Fibroblast of skin of right biceps (primary cell): Measurements from ENCODE around the gene TMEM101.
A peak's percentile ranks its signal among the peaks of the same experiment; 100 is the strongest.
"Not testable (repeated sequence)": the region's sequence is repeated elsewhere in the genome, so short reads cannot be mapped to it uniquely, and the experiment has no call there.

Experiments used
- DNase-seq: peaks from one replicate; pipeline ENCODE4 v3.0.0-alpha.2; 2013

TMEM101 gene

DNA sequence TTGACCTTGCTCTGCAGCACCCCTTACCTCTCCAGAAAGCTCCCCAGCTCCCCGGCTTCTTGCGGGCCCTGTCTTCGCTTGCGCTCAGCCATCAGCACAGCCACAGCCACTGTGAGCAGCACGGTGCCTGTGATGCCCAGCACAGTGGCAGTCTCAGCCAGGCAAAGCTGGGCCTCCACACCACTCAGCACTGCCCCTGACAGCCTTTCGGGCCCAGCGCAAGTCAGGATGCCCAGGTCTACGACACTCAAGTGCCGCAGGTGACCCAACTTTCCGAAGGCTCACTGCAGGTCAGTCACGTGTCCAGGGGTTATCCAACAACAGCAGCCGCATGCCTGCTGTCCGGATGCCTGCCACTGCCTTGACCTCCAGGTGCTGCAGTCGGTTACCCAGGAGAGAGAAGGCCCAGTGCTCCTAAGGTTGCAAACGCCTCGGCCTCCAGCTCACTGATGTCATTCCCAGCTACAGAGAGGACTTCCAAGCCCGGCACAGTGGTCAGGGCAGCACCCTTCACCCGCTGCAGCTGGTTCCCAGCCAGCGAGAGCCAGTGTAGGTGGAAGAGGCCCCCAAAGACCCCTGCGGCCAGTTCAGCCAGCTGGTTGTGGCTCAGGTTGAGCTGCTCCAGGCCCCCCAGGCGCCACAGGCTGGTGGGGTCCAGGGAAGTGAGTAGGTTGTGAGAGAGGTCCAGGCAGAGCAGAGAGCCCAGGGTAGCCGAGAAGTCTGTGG, 8.9 kb upstream of the TMEM101 start:
- DNase-seq = no peak

DNA sequence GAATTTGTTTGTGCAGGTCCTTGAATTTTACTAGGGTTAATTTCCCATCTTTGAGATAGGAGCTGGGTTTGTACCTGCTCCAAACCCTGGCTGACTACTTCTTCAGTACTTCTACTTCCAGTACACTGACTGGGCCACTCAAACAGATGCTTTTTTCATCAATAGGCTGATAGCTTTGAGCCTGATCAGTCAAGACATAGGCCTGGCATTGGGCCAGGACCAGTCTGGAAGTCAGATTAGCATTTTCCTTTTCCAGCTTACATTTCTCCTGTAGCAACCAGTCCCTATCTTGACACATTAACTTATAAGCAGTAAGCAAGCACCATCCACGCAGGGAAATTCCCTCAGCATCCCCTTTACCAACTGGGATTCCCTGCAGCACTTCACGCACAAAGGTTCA, 7.5 kb upstream of the TMEM101 start:
- no peak for DNase-seq

DNA sequence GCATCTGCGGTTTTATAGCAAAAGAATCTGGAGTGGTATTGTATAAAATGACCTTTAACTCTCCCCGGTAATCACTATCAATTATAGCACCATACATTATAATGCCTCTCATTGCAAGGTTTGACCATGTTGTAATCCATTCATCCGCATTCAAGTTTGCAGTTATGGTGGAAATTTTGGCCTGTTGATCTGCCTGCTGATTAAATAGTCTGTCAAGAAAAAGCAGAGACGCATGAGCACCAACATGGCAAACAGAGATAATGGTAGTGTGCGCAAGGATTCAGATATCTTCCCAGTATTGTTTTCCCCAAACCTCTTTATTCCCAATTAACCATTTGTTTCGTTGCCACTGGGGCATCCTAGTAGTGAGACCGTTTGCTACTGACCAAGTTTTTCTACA, 6.5 kb upstream of the TMEM101 start:
- DNase-seq = not testable (repeated sequence)

DNA sequence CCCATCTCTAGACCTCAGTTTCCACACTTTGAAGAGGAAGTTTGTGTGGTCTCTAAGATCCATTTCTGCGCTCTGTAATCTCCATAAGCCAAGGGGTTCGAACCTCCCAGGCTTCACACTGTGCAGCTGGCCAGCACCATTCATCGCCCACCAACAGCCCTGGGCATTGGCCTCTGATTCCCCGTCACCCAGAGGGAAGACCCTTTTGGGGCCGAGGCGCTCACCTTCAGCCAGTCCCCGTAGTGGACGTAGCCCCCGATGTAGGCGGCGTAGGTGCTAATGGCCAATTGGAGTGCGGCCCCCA, 678 bp downstream of the TMEM101 start:
- DNase-seq = no peak

DNA sequence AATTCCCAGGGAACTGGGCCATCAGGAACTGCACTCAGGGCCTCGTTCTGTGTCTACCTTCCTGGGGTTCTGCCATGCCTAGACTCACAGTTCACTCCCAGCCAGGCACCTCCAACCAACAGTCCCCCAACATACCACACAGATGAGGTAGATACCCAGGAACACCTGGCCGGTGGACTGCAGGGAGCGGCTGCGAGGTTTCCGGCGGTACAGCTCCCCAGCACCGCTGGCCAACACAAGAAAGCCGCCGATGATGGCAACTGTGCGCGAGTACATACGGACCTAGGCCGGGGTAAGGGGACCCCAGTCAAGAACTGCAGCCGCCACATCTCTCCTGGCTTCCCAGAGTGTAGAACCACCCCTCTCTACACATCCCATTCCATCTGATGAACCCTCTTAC, 1.9 kb downstream of the TMEM101 start:
- DNase-seq = no peak

DNA sequence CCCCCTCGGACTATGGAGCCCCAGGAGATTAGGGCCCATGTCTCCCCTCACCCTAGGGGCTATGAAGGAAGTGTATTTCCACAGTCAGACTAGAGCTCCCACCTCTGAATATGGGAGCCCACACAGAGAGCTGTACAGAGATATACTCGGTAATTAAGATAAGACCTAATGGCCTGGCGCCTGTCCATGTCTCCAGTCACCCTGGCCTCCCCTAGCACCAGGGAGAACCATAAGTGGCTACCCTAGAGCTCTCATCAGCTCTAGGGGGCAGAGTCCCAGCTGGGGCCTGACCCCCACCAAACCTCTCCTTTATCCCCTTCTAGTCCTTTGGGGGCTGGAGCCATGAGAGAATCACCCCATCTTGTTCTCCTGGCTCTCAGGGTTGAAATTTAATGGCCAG, 2.4 kb downstream of the TMEM101 start:
- no peak for DNase-seq

DNA sequence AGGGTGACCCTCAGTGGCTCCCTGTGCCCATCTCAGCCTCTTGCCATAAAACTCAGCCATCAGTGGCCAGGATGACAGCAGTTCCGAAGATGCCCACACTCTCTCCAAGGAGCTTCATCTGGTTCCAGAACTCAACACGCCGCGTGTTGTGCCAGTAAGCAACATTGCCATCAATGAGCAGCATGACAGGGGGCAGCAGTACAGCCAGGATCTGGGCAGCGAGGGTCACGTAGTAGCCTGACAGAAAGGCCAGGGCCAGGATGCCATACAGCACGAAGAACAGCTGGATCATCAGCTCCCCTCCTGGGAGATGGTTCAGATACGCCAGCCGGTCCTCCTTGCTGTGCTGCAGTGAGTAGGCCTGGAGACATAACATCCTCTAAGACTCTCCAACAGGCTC, 2.9 kb downstream of the TMEM101 start:
- DNase-seq = no peak

DNA sequence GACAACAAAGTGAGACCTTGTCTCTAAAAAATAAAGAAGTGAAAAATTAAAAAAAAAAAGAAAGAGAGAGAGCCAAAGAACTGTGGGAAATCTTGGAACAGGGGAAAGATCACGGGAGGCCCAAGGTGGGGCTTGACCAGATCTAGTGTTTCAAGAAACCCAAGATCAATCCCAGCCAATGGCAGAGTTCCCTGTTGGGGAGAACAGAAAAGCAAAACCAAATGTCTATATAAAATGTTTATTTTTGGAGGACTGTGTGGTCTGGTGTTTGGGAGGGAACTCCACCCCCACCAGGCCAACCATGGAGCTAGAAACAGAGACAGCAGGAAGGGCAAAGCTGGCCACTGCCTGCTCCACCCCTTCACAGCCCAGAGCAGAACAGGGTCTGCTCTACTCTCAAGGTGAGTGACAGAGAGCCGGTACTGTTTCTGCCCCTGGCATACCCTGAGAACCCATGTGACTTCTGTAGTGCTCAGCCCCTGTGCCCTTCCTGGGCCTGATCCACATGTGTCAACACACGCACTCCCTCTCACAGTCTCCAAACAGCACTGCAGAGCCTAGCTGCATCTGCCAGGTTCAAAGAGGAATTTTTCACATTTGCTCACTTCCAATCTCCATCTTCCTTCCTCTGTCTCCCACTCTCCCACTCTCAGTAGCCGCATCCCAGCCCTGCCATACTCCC, 3.7 kb downstream of the TMEM101 start:
- no peak for DNase-seq

DNA sequence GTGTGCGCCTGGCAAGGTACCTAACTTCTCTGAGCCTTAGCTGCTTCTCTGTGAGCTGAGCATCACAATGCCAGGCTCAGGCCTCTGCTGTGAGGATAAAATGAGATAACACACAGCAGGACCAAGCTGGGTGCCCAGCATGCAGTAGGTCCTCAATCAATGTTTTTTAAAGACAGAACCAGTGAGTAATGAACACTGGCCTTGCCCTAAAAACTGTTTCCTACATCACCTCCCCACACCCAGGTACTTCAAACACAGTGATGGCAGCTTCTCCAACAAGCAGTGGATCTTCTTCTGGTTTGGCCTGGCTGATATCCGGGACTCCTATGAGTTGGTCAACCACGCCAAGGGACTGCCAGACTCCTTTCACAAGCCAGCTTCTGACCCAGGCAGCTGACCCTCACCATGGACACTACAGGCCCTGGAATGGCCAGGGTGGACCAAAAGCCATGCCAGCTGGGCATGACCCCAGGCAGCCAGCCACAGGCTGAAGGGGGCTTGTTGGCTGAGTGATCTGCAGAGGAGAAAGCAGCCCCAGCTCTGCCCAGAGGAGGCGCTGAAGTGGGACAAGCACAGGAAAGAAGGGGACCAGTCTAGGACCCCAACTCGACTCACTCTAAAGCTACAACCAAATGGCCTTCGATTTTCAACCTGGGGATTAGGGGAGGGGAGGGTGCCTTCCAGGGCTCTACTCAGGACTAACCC, 6.4 kb downstream of the TMEM101 start:
- DNase-seq = no peak

DNA sequence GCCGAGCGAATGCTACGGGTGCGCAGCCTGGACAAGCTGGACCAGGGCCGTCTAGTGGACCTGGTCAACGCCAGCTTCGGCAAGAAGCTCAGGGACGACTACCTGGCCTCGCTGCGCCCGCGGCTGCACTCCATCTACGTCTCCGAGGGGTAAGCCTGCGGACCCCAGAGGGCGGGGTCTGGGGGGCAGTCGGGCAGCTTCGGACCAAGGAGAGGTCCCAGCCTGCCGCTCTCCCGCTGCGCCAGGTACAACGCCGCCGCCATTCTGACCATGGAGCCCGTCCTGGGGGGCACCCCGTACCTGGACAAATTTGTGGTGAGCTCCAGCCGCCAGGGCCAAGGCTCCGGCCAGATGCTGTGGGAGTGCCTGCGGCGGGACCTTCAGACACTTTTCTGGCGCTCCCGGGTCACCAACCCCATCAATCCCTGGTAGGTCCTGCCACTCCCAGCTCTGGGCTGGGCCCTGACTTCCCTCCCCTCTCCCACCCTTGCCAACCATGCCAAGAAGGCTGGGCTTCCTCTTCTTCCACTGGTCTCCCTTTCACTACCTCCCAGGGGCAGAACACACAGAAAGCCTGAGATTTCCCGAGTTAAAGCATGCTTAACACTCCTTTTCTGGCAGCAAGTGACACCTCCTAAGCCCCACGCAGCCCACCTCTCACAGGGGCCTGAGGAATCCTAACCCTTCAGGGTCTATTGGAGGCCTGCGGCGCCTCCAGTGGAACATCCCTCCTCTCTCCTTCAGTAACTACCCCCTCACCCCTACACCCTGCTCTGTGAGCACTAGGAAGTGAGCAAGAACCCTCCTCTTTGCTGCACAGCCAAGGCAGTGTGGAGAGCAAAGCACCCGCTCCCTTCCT, 7.2 kb downstream of the TMEM101 start:
- DNase-seq = no peak

DNA sequence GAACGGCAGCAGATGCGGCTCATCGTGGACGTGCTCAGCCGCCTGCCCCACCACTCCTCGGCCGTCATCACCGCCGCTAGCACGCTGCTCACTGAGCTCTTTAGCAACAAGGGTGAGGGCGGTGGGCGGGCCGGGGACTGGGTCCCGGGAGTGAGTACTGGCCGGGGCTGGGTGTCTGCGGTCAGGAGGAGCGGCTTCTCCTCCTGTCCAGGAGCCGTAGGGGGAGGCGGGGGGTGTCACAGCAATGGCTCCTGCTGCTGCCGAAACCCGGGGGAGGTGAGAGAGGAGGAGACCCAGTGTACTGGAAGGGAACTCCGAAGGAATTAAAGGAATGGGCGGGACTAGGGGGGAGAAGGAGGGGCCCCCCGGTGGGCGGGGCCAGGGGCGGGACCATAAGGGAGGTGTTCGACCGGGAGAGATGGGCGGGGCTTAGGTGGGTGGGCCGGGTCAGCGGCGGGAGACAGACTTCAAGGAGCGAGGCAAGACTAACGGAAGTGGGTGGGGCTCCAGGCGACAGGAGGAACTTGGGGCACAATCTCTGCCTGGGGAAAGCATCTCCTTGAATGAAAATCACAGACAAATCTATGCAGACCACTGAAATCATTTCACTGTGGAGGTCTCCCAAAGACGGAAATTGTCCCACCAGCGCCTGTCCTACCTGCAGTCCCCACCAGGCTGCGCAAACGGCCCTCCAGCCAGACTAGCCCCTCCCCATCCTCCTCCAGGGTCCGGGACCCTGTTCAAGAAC, 8.0 kb downstream of the TMEM101 start:
- peak; percentile 96 for DNase-seq

DNA sequence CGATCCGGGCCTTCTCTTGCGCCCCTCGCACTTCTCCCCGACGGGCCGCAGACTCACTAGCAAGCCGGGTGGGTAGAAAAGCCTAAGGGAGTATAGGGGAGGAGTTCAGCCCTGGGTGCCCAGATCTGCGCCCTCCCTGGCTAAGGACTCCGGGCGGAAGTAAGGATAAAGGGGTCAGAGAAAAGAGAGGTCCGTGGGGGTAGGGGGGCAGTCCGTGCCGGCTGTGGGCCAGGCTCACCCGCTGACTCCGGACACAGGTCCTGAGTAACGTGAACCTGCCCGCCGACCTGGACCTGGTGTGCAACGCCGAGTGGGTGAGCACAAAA, 8.5 kb downstream of the TMEM101 start:
- DNase-seq = no peak

DNA sequence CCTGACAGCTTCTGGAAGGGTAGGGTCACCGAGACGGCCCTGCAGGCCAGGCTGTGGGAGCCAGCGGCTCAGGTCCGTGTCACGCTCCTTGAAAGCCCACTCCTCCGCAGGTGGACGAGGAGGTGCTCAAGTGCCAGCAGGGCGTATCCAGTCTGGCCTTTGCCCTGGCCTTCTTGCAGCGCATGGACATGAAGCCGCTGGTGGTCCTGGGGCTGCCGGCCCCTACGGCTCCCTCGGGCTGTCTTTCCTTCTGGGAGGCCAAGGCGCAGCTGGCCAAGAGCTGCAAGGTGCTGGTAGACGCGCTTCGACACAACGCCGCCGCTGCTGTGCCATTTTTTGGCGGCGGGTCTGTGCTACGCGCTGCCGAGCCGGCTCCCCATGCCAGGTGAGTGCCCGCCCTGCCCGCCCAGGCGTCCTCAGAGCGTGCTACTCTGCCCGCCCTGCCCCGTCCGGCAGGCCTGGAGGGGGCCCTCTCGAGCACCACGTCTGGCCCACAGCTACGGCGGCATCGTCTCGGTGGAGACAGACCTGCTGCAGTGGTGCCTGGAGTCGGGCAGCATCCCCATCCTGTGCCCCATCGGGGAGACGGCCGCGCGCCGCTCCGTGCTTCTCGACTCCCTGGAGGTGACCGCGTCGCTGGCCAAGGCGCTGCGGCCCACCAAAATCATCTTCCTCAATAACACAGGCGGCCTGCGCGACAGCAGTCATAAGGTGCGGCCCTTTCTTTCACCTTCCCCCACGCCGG, 9.1 kb downstream of the TMEM101 start:
- no peak for DNase-seq

DNA sequence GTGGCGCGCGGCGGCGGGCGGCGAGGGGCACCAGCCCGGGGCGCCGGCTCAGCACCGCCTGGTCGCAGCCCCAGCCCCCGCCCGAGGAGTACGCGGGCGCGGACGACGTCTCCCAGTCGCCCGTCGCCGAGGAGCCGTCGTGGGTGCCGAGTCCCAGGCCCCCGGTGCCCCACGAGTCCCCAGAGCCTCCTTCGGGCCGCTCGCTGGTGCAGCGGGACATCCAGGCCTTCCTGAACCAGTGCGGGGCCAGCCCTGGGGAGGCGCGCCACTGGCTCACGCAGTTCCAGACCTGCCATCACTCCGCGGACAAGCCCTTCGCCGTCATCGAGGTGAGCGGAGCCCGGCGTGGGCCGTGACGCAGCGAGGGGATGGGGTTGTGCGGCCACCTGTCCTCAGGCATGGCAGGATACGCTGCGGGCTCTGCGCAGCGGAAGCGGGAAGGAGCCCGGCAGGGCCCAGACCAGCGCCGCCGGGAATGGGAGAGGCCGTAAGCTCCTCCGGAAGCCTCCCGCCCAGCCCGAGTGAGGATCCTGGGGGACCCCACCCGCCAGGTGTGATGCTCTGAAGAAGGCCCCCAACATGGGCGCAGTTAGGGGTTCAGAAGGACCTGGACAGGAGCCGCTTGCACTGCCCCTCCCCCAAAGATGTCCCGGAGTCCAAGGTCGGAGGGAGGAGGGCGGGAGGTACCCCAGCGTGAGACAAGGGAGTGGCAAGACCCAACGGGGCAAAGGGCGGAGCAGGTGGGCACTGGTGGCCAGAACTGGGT, 9.8 kb downstream of the TMEM101 start:
- no peak for DNase-seq

DNA sequence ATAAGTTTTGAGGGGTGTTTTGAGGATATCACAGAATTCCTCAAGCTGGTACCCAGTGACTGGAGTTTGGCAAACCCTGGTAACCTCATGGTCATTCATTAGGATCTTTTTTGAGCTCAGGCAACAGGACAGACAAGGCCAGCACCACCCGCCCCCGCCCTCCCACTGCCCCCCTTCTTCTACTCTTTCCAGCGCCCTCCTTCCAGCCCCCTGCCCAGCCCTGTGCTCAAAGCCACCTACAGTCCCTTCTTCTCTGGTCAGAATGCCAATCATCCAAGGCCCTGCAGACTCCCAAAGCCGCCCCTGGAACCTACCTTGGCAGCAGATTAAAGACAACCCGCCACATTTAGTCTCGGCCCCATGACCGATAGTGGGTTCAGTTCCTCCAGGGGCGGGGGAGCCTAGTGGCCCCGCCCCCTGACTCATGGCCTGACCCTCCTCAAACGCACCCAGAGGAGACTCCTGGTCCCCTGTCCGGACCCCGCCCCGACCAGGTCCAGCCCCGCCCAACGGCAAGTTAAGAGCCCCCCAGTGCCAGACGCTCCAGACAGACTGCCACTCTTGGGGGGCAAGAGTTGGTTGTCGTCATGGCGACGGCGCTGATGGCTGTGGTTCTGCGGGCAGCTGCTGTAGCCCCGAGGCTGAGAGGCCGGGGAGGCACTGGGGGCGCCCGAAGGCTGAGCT, 10.5 kb downstream of the TMEM101 start, which contains the start of gene NAGS:
NAGS (plus strand) TSS at position 546 of the 684 bp plus-strand sequence; CDS start at position 588, 42 bp downstream.
- no peak for DNase-seq

DNA sequence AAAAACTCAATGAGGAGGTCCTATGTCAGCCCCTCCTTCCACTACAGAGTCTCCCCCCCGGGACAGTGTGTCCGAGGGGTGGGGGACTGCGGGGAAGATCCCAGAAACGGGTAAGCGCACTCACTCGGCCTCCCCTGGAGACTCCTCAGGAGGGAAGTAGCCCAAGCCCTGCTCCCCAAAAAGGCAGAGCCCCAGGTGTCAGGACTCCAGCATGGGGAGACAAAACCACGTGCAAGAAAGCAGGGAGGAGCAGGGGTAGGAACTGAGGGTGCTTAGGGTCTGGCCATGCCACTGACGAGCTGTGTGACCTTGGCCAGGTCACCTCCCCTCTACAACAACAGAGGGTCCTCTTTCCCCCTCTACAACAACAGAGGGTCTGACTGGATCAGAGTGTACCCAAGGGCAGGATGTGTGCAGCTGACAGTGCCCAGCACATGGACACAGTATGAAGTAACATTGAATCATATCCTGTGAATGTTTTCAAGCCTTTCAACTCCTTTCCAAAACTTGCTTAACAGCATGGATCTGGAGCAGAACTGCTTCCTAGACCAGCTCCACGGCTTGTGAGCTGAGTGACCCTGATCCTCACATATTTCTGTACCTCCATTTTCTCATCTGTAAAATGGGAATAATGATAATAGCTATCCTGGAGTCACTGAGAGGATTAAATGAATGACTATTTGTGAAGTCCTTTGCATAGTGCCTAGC, 12.5 kb downstream of the TMEM101 start:
- DNase-seq = peak; percentile 83

DNA sequence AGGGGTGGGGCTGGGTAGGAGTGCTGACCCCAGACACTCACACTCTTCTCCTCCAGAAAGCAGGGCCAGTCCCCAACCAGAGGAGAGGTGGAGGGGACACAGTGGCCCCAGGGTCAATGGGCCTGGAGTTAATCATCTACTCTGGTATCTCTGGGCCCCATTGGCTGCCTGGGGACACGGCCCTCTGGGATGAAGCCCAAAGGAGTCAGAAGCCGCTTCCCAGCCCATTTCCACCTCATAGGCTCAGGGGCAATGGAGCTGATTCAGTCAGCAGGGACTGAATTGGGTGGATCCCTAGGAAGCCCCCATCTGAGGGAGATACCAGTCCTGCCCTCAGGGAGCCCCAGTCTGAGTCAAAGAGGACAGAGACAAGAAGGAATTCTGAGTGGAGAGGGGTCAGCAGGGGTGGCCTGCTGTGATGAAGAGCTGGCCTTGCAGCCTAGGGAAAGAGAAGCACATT, 13.3 kb downstream of the TMEM101 start:
- DNase-seq = no peak

DNA sequence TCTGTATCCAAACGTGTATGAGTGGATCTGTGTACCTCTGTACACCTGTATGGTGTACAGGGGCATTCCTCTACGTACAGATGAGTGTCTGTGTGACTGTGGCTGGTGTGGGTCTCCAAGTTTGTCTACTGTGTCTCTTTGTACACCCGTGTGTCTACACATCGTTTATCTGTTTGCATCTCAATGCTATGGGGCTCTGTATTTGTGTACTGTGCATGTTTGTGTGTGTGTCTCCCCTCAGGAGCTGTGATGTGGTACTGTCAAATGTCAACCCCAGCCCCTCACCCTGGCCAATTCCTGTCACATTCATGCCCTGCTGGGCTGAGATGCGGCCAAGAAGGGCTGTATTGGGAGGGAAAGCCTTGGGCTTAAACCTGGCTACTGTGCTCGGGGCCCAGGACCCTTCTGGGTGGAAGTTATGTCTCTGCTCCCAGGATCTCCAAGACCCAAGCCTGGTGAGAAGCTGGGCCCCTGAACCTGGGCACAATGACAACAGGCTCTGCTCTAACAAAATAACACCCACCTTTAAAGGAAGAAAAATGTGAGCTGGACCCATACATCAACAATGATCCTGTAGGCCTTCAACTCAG, 13.8 kb downstream of the TMEM101 start:
- no peak for DNase-seq

DNA sequence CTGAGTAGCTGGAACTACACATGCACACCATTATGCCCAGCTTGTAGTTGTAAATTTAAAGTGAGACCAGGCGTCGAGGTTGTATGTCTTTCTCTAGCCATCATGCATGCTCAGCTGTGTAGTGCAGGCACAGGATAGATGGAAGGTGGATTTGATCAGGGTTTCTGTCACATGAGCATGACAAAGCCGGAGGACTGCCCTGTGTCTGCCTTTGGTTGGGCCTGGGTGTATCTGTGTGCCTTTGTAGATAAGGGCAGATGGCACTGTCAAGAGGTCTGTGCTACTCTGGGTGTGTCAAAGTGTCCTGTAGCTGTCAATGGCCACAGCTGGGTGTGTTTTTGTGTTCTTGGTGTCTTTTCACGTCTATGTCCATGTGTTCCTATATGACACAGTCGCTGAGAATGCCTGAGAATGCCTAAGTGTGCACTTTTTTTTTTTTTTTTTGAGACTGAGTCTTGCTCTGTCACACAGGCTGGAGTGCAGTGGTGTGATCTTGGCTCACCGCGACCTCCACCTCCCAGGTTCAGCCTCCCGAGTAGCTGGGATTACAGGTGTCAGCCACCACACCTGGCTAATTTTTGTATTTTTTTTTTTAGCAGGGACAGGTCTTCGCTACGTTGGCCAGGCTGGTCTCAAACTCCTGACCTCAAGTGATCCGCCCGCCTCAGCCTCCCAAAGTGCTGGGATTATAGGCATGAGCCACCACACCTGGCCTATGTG, 14.5 kb downstream of the TMEM101 start:
- no peak for DNase-seq
